ENCODE data around the gene PTF1A.

GRCh38 chr10:23156447-23157150 is 35.5 kb upstream of the PTF1A start:
- TF ChIP-seq PCBP2 (IDR thresholded peaks at IDR 0.05; ENCODE audit: low read depth, low read length, poor library complexity, severe bottlenecking): no peak
- no peak for TF ChIP-seq ZNF143 (CRISPR knock-in tag; IDR thresholded peaks at IDR 0.05)
- no peak for TF ChIP-seq THRA (IDR thresholded peaks at IDR 0.05)
- TF ChIP-seq POLR2A (conservative IDR thresholded peaks at IDR 0.05): no peak
- TF ChIP-seq POLR2AphosphoS5 (IDR thresholded peaks at IDR 0.05; ENCODE audit: control insufficient read depth, insufficient read depth, low read depth, low read length): no peak
- no peak for TF ChIP-seq SIN3A (IDR thresholded peaks at IDR 0.05; ENCODE audit: borderline replicate concordance in 2 of 2, control insufficient read depth in 1 of 2, low read depth in 2 of 2, low read length in 2 of 2)
- no peak for TF ChIP-seq SP2 (IDR thresholded peaks at IDR 0.05; ENCODE audit: extremely low read depth, low read depth, low read length, poor library complexity, severe bottlenecking)
- no peak for TF ChIP-seq PKNOX1 (IDR thresholded peaks at IDR 0.05)
- TF ChIP-seq ERF (CRISPR knock-in tag; IDR thresholded peaks at IDR 0.05): no peak
